ENCODE measurements around the gene MYO1A.

The MYO1A gene

DNA sequence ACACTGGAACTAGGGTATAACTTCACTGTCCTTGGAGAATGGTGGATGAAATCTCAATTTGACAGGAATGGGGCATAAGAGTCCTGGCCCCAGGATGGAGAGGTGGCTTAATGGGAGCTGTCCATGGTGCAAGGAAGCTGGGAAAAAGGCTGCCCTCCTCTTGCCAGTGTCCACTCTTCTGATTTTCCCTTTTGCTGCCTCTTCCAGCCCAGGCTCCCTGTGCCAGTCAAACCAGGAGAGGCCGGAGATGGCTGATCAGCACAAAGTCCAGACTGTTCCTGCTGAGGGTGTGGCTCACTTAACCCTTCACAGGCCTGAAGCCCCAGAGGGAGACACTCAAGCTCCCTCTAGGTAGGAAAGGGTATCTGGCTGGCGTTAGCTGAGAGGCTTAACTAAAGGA, at the start of gene MYO1A:
Gene MYO1A, minus strand, starts transcription at position 240 of the 400 bp plus-strand sequence. CDS start 1,806 bp downstream, outside the sequence.
- DNase-seq (ENCODE audit: low spot score) = peak; percentile 77

DNA sequence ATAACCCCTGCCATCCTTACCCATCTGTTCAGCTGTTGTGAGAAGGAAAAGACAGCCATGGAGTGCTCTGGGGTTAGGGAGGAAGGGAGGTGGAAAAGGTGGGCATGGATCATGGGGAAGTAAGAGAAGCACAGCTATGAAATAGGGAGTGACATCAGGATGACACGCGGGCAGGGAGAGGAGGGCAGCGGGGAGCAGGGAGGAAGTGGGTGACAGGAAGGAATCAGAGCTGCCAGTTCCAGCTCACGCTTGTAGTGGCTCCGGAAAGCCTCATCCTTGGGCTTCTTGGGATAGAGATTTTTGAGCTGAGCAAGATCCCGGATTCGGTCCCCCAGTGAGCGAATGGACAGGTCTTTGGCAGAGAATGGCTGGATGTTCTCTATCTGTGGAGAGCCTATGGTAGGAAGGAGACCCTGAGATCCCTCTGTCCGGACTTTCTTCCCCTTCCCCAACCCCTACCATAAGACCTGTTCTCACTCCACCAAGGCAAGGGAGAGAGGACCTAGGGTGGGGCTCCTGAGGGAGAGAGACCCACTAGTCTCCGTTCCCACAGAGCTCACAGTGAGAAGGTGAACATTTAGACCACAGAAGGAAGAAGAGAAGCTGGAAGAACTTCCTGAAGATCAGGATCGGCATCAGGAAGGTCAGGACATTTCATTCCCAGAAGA, 49.3 kb upstream of the MYO1A start:
- no peak for DNase-seq (ENCODE audit: low spot score)

DNA sequence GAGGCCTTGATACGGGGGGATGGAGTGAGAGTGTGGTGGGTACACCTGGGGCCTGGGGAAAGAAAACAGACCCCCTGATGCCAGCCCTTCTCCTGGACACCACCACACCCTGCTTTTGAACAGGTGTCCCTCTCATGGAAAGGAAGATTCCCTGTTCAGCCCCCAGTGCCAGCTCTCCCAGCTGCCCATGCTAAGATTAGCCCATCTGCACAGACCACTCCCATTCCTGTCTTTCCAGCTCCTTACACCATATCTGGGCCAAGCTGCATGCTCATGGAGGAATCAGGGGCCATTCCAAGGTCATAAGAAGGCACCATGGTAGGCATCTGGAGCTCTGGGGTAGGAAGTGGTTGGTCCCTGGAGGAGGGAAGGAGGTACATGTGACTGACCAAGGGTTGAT, 48.6 kb upstream of the MYO1A start:
- no peak for DNase-seq (ENCODE audit: low spot score)

DNA sequence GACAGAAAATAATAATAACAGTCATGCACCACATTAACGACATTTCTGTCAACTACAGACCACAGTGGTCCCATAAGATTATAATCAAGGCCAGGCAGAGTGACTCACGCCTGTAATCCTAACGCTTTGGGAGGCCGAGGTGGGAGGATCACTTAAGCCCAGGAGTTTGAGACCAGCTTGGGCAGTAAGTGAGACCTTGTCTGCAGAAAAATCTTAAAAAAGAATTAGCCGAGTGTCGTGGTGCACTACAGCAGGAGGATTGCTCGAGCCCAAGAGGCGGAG, 47.6 kb upstream of the MYO1A start:
- DNase-seq (ENCODE audit: low spot score) = no peak

DNA sequence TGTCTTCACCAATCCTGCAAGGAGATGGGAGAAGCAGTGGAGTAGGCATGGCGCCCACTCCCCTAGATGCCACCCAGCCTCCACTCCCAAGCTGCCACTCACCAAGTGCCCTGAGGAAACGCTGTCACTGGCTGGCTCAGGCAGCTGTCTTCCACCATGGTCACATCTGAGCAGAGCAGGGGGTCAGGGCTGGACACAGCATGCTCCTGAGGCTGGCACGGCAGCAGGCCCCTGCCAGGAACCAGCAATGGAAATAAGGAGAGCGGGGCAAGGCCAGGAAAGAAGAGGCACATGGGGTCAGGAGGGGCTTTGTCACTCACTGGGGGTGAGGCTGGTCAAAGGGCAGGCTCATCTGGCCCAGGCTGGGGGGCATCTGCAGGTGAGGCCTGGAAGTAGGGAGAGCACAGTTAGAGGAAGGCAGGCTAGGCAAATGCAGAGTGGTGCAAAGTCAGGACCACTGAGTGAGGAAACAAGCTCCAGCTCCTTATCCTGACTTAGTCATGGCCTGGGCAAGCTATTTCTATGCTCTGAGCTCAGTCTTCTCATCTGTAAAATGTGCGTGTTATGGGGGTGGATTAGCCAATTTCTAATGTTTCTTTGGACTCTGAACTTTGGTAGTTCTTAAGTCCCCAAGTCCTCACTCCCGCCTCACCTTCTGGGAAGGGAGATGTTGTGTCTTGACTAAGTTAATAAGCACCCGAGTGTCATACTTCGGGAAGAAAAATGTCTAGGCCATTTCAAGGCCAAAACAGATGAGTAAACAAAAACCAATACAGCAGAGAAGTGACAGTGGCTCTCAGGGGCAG, 47.0 kb upstream of the MYO1A start:
- DNase-seq (ENCODE audit: low spot score) = no peak

GRCh38 chr12:57096099-57096572, 46.2 kb upstream of the MYO1A start:
- no peak for DNase-seq (ENCODE audit: low spot score)

DNA sequence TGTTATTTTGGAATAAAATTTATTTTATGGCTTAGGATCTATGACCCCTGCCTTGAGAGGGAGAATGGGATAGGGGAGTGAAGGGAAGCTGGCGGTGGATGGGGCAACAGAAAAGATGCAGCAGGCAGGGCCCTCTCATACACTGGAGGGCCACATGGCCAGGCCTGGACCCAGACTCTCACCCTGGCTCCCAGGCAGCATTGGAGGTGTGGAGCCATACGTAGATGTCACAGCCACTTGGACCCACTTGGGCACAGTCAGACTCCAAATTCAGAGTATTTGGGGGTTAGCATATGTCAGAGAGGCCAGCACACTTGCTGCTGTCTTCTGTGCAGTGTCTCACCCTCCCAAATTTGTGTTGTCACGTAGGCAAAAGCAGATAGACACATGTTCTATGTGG, 45.5 kb upstream of the MYO1A start:
- no peak for DNase-seq (ENCODE audit: low spot score)

DNA sequence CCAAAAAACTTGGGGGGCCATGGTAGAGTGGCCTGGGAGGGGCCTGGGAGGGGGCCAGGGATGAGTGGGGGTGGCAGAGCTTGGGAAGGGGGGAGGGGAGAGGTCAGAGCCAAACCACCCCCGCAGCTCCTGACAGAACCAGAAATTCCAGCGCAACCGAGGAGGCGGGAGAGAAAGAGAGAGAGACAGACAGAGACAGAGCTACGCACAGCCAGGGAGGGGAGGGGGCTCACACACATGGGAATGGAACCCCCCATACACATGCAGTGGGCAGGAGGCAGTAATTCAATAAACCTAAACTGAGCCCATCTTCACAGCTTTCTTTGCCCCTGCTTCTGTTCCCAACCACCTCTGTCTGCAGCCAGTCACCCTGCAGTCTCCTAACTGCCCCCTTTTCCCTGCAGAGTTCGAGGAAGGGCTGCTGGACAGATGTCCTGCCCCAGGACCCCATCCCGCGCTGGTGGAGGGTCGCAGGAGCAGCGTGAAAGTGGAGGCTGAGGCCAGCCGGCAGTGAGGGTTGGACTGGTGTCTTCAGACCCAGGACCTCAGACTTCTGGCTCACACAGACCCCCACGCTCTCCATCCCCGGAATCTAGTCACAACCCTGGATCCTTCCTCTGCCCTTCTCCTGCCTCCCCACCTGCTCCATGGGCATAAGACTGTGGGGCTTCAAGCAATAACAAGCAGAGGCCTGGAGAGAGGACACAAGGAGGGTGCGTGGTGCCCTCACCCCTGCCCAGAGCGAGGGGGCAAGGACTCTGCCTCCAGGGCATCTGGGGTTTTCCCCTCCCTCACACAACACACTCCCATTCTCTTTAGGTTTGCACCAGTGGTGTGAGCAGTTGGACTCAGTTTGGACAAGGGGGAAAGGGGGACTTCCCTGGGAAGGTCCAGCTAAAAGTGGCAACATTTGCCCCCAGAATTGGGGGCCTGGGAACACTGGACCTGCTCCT, 44.6 kb upstream of the MYO1A start:
- DNase-seq (ENCODE audit: low spot score) = no peak

GRCh38 chr12:57093415-57094207, 43.7 kb upstream of the MYO1A start:
- DNase-seq (ENCODE audit: low spot score) = peak; percentile 38

DNA sequence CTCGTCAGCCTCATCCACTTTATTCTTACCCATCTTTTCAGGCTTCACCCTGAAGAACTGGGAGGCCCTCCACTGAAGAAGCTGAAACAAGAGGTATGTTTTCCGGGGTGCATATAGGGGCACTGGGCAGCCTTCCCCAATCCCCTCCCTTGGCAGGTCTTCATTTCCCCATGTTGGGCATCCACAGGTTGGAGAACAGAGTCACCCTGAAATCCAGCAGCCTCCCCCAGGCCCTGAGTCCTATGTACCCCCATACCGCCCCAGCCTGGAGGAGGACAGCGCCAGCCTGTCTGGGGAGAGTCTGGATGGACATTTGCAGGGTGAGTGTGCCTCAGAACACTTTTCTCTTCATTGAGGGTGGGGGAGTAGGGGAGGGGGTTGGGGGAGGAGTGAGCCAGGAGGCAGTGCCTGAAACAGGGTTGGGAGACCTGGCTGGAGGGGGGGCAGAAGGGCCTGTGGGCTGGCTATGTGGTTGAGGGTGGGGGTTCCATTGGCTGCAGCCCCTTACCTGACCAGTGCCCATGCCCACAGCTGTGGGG, 43.0 kb upstream of the MYO1A start:
- DNase-seq (ENCODE audit: low spot score) = no peak

DNA sequence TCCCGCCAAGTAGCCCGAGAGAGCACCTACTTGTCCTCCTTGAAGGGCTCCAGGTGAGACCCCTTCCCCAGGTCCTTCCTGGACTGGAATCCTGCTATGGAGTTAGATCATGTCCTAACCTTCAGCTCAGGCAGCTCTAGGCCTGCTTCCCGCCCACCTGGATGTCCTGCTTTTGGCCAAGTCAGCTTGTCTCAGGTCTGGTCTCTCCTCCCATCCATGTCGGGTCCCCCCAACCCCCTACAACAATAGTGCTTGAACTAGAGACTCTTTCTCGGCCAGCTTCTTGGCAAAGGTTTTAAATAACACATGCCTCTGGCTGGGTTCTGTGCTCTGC, 42.6 kb upstream of the MYO1A start:
- no peak for DNase-seq (ENCODE audit: low spot score)

DNA sequence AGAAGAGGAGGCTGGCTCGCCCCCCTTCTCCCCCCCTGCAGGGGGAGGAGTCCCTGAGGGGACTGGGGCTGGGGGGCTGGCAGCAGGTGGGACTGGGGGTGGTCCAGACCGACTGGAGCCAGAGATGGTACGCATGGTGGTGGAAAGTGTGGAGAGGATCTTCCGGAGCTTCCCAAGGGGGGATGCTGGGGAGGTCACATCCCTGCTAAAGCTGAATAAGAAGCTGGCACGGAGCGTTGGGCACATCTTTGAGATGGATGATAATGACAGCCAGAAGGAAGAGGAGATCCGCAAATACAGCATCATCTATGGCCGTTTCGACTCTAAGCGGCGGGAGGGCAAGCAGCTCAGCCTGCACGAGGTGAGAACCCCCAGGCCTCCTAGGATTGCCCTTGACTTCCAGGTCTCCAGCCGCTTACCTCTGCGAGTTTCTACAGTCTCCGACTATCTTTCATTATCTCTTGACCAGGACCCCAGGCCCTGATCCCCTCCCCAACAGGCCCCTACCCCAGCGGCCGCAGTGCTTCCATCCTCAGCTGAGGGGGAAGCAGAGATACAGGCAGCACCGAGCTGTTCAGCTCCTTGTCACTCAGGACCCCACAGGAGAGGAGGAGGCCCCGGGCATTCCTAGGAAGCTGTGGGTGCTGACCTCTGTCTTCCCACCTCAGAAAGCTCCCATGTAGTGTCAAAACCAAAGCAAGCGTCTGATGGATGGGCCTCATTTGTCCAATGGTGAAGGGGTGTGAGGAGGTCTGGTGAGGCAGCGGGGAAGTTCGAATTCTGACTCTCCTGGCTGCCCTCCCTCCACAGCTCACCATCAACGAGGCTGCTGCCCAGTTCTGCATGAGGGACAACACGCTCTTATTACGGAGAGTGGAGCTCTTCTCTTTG, 42.0 kb upstream of the MYO1A start:
- DNase-seq (ENCODE audit: low spot score) = no peak

DNA sequence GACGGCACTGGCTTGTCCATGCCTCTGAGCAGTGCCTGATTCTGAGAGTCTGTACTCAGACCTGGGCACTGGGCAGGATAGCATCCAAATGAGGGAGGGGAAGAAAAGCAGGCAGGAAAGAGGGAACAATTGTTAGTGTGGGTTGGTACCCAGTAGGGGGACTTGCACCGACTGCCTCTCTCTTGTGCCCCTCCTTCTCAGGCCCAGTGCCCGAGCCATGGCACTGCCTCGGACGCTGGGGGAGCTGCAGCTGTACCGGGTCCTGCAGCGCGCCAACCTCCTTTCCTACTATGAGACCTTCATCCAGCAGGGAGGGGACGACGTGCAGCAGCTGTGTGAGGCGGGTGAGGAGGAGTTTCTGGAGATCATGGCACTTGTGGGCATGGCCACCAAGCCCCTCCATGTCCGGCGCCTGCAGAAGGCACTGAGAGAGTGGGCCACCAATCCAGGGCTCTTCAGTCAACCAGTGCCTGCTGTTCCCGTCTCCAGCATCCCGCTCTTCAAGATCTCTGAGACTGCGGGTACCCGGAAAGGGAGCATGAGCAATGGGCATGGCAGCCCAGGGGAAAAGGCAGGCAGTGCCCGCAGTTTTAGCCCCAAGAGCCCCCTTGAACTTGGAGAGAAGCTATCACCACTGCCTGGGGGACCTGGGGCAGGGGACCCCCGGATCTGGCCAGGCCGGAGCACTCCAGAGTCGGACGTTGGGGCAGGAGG, 41.2 kb upstream of the MYO1A start:
- no peak for DNase-seq (ENCODE audit: low spot score)

GRCh38 chr12:57090490-57090889, 40.6 kb upstream of the MYO1A start:
- DNase-seq (ENCODE audit: low spot score) = no peak

DNA sequence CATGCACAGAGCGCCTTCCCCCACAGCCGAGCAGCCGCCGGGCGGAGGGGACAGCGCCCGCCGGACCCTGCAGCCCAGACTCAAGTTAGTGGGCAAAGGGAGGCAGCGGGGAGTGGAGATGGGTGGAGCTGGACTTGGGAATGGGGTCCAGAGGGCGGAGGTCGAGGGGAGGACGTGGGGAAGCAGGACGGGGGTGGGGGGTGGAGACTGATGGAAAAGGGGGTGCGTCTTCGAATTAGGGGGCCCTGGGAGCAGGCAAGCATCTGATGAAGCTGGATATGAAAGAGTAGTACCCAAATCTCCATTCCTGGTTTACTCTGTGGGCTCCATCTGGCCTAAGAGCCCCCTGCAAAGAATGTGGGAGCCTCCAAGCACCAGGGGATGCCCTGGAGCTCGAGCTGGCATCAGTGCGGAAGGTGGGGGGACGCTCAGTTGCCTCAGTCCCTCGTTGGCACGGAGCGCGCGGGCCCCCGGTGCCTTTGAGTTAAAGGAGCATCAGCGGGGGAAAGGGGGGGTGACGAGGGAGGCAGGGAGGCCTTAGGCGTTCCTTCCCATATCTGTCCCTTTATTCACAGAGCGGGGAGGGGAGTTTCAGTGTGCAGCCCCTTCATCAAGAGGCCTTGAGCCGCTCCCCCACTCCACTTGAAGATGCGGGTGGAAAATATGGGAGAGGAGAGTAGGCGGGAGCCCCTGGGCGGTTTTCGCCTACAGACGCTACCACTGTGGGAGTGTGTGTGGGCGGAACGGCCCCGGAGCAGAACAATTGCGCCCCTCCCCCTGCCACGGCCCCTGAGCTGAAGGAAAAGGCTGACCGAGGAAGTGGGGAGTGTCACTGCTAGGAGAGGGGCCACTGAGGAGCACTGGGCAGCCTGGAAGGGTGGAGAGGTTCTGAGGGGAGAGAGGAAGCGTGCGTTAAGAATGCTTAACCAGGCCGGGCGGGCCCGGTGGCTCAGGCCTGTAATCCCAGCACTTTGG, 39.6 kb upstream of the MYO1A start:
- DNase-seq (ENCODE audit: low spot score) = no peak

DNA sequence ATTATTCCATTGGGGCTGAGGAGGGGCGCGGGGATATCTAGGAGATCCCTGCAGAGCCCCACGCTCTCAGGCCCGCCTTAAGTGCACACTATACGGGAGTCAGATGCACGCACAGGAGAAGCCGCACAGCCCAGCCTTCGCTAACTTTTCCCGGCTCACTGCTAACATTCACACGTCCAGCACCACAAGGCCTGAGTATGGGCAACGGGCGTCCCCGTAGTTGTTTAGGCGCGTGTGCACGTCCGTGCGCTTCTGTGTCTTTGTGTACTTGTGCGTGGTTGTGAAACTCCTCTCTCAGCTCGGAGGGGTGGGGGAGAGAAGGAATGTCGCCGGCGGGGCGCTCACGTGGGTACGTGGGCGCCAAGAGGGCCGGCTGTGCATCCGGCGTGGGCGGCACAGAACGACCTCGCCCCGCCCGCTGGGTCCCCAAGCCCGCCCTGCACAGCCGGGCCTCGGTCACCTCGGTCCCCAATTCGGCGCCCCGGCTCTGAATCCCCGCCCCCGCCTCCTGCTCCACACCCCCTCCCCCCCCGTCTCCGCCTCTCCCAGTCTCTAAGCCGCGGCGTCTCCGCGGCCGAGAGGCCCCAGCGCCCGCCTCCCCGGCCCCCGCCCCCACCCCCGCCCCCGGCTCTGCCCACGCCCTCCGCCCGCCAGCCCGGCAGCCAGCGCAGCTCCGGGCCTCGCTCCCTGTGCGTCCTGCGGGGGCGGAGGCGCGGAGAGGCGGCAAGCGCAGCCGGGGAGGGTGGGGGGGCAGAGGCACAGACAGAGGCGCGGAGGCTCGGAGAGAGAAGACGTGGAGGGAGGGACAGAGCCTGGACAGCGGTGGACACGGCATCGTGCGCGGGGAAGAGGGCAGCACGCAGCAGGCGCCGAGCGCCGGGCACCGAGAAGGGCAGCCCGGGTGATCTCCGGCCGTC, 38.7 kb upstream of the MYO1A start, which contains the start of gene NAB2:
Gene NAB2, plus strand, starts transcription at position 761 of the 917 bp plus-strand sequence. CDS start 158 bp downstream, outside the sequence.
- peak; percentile 98 for DNase-seq (ENCODE audit: low spot score)

- DNase-seq (ENCODE audit: low spot score) = peak; percentile 78
Measured at GRCh38 chr12:57087691-57088353, 37.9 kb upstream of the MYO1A start.

Measured in LoVo (cell line).